GM19468 (cell line): ENCODE results near the gene ZNF471.

ENCODE experiments used
- ATAC-seq: cut with Tn5 transposase; IDR thresholded peaks from one replicate; pipeline ENCODE4 v1.9.1; 2021; ENCODE audit warnings: mild to moderate bottlenecking, moderate library complexity, moderate number of reproducible peaks; ENCODE audit not compliant: unreplicated experiment; ENCODE audit errors: extremely low read depth

Gene ZNF471

GRCh38 chr19:56507446-56508289 lies at the start of gene ZNF471:
TSS of gene ZNF471 (plus strand) at chr19:56507855. CDS start at chr19:56511572, 3,717 bp downstream.
- no peak for ATAC-seq

- no peak for ATAC-seq
Measured at GRCh38 chr19:56474308-56474707, 33.3 kb upstream of the ZNF471 start.

- ATAC-seq: no peak
Measured at GRCh38 chr19:56476093-56476492, 31.6 kb upstream of the ZNF471 start.

- no peak for ATAC-seq
Measured at GRCh38 chr19:56476651-56477428, 30.8 kb upstream of the ZNF471 start, which contains the start of gene ZNF667. TSS of gene ZNF667 (minus strand) at chr19:56477345. CDS start at chr19:56462370, 14,975 bp downstream.

GRCh38 chr19:56477429-56478338 lies 30.0 kb upstream of the ZNF471 start:
- no peak for ATAC-seq

- ATAC-seq: no peak
Measured at GRCh38 chr19:56491399-56491798, 16.3 kb upstream of the ZNF471 start.

- ATAC-seq: no peak
Measured at GRCh38 chr19:56504581-56504980, 3.1 kb upstream of the ZNF471 start.

- ATAC-seq: no peak
Measured at GRCh38 chr19:56508290-56508778, 679 bp downstream of the ZNF471 start.

GRCh38 chr19:56525214-56525860 lies 17.7 kb downstream of the ZNF471 start:
- ATAC-seq: no peak

- no peak for ATAC-seq
Measured at GRCh38 chr19:56537442-56537841, 29.8 kb downstream of the ZNF471 start.

- peak; percentile 57 for ATAC-seq
Measured at GRCh38 chr19:56538254-56538760, 30.7 kb downstream of the ZNF471 start.

- ATAC-seq: peak; percentile 22
Measured at GRCh38 chr19:56538761-56539263, 31.2 kb downstream of the ZNF471 start, which contains the start of gene ZFP28. TSS of gene ZFP28 (plus strand) at chr19:56538948. CDS start at chr19:56539019, 71 bp downstream.

- no peak for ATAC-seq
Measured at GRCh38 chr19:56543776-56544175, 36.1 kb downstream of the ZNF471 start.

- no peak for ATAC-seq
Measured at GRCh38 chr19:56547535-56547934, 39.9 kb downstream of the ZNF471 start.

GRCh38 chr19:56554272-56554869 lies 46.7 kb downstream of the ZNF471 start:
- no peak for ATAC-seq

GRCh38 chr19:56562766-56563165 lies 55.1 kb downstream of the ZNF471 start:
- no peak for ATAC-seq

GRCh38 chr19:56566904-56567273 lies 59.2 kb downstream of the ZNF471 start:
- no peak for ATAC-seq

GRCh38 chr19:56567274-56568120 lies 59.8 kb downstream of the ZNF471 start, which contains the start of gene ZNF470:
TSS of gene ZNF470 (plus strand) at chr19:56567468. CDS start at chr19:56570312, 2,844 bp downstream.
- peak; percentile 74 for ATAC-seq
